ENCODE results near the gene DHX16.

GRCh38 chr6:30678964-30679726, 6.3 kb upstream of the DHX16 start:
- TF ChIP-seq CTCF (optimal IDR thresholded peaks at IDR 0.05 in 1 of 3, IDR thresholded peaks at IDR 0.05 in 1 of 3, conservative IDR thresholded peaks at IDR 0.05 in 1 of 3; ENCODE audit: extremely low read depth in 1 of 3, insufficient read depth in 2 of 3, low read length in 3 of 3) (peak in 2 of 3 experiments; percentile 83 to 96), EZH2 (IDR thresholded peaks at IDR 0.05; ENCODE audit: low read length) (no peak)
